Lower lobe of right lung (tissue), 2 donors: ENCODE data around the gene STOML3. TPM values are rescaled to one million over a fixed set of nuclear protein-coding genes. Genes with fewer than 3 reads are reported as not detected.

Experiments
- ATAC-seq, 2 donors: fragments of 200-7000 bp; cut with Tn5 transposase; one replicate each; pipeline ENCODE4 v1.9.1; 2020 to 2022; ENCODE audit warnings: mild to moderate bottlenecking in 2 of 2, moderate library complexity in 2 of 2
- DNase-seq: peaks from one replicate; pipeline ENCODE4 v3.0.0-alpha.2; 2020
- H3K27ac ChIP-seq: fragments of 200-600 bp; one replicate; pipeline ENCODE4 v1.8.0; 2022
- H3K27me3 ChIP-seq: fragments of 200-600 bp; one replicate; pipeline ENCODE4 v1.8.0; 2022; ENCODE audit warnings: low read depth
- H3K36me3 ChIP-seq: fragments of 200-600 bp; one replicate; pipeline ENCODE4 v1.8.0; 2022; ENCODE audit warnings: mild to moderate bottlenecking
- H3K4me1 ChIP-seq: fragments of 200-600 bp; one replicate; pipeline ENCODE4 v1.8.0; 2022
- H3K4me3 ChIP-seq: fragments of 200-600 bp; one replicate; pipeline ENCODE4 v1.8.0; 2022; ENCODE audit warnings: mild to moderate bottlenecking
- H3K9me3 ChIP-seq: fragments of 200-600 bp; one replicate; pipeline ENCODE4 v1.8.0; 2022
- intact Hi-C: fragments of 100-400 bp; cut with DNase I; formaldehyde crosslinking; loops from one replicate; pipeline ENCODE4 v1.11.0; 2022
- long read RNA-seq: library from polyadenylated mRNA; unstranded; transcript quantifications from one replicate; pipeline ENCODE4 v2.0.0, GENCODE V29; 2021
- total RNA-seq: library from RNA; stranded (reverse); fragmentation: NEBNext Ultra II Directional; extraction: Animal tissue kit (Norgen Biotek cat#: 25700); gene quantifications from one replicate; pipeline ENCODE4 v1.2.1, GENCODE V29; 2021
- TF ChIP-seq, protein P1 (sequence below): fragments of 200-600 bp; IDR thresholded peaks from one replicate; pipeline ENCODE4 v1.8.0; 2022; ENCODE audit warnings: antibody characterized with exemption, mild to moderate bottlenecking
- donor health status: DM: no; HTN: yes; CAD: no; lungs with severe emphysema.

STOML3 gene, protein sequence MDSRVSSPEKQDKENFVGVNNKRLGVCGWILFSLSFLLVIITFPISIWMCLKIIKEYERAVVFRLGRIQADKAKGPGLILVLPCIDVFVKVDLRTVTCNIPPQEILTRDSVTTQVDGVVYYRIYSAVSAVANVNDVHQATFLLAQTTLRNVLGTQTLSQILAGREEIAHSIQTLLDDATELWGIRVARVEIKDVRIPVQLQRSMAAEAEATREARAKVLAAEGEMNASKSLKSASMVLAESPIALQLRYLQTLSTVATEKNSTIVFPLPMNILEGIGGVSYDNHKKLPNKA
- 2.7 TPM for total RNA-seq
- long read RNA-seq, partial matches to known transcripts, result 0 of 1 reads
- long read RNA-seq, other reads (novel, unspliced or antisense), result 0 of 1 reads

DNA sequence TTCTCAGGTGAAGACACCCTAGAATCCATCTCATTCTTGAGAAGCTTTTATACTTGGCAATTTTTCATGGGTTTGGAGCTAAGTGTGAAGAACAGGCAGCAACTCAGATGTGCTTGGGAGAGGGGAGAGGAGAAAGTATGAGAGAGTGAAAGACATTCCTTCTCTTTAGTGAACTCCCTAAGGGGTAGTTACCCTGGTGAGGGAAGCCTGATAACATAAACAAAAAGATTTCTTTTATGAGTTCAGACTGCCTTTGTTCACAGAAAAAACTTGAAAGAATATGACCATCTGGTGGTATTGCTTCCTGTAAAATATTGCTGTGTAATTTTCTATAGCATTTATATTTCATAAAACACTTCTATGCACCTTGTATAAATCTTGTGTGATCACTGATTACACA, at the start of gene STOML3:
STOML3 (minus strand) TSS at position 139 of the 400 bp plus-strand sequence; CDS start at position 29, 110 bp downstream.
- H3K4me3 ChIP-seq, result no peak within 1 kb of the TSS
- no peaks in the 10 kb centered on the region for H3K4me1 ChIP-seq
- H3K9me3 ChIP-seq, result no peaks in the 10 kb centered on the region
- intact Hi-C loops, result no loop called here
- no peaks in the 10 kb centered on the region for H3K27me3 ChIP-seq
- H3K27ac ChIP-seq, result no peak within 1 kb of the TSS
- ATAC-seq (no peak), DNase-seq (no peak)
- TF ChIP-seq, protein P1, sequence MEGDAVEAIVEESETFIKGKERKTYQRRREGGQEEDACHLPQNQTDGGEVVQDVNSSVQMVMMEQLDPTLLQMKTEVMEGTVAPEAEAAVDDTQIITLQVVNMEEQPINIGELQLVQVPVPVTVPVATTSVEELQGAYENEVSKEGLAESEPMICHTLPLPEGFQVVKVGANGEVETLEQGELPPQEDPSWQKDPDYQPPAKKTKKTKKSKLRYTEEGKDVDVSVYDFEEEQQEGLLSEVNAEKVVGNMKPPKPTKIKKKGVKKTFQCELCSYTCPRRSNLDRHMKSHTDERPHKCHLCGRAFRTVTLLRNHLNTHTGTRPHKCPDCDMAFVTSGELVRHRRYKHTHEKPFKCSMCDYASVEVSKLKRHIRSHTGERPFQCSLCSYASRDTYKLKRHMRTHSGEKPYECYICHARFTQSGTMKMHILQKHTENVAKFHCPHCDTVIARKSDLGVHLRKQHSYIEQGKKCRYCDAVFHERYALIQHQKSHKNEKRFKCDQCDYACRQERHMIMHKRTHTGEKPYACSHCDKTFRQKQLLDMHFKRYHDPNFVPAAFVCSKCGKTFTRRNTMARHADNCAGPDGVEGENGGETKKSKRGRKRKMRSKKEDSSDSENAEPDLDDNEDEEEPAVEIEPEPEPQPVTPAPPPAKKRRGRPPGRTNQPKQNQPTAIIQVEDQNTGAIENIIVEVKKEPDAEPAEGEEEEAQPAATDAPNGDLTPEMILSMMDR, result no peak
- H3K36me3 ChIP-seq, result no peaks in the 10 kb centered on the region

DNA sequence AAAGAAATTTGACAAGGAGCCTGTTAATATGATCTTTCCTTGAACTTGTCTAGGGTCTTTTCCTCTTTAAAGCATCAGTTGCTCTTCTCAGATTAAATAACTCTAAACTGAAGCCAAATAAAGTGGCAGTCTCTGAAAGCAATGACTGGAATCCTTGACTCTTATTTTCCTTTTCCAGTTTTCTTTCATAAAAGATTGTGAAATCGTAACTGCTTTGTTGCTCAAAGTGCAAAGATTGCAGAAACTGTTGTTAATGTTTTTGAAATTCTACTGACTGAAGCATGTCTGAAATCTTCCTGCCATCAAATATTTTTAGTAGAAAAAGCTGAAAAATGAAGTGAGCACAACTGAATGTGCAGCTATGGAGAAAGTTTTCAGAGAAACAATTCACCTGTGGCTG, 49.6 kb upstream of the STOML3 start:
- intact Hi-C loops, result no loop called here
- DNase-seq (no peak), ATAC-seq (no peak)
- TF ChIP-seq, protein P1, result no peak
- peak overlapping the region; percentile 94 for H3K4me3 ChIP-seq
- H3K4me1 ChIP-seq, result peaks cover 36% of the 10 kb centered on the region
- no peaks in the 10 kb centered on the region for H3K9me3 ChIP-seq
- H3K36me3 ChIP-seq, result peaks cover 3% of the 10 kb centered on the region
- H3K27ac ChIP-seq, result no peak overlapping the region
- no peaks in the 10 kb centered on the region for H3K27me3 ChIP-seq

DNA sequence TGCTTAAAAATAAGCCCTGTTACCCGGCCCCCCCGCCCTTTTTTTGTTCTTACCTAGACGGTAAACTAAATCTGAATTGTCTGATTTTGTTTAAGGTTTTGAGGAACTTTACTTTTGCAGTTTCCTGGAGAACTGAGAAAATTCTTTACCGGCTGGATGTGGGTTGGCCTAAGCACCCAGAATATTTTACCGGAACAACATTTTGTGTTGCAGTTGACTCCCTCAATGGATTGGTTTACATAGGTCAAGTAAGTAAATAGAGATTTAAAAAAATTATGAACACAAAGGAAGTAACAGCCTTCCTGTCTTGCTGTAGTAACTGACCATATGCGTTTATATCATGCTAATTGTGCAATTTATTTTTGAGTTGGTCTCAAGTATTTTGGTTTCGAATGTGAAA, 48.4 kb upstream of the STOML3 start:
- Histone ChIP-seq H3K27ac (peak overlapping the region; percentile 93), H3K4me3 (peak overlapping the region; percentile 94), H3K4me1 (peaks cover 47% of the 10 kb centered on the region), H3K9me3 (no peaks in the 10 kb centered on the region), H3K27me3 (no peaks in the 10 kb centered on the region), H3K36me3 (no peaks in the 10 kb centered on the region)
- DNase-seq (no peak), ATAC-seq (no peak)
- TF ChIP-seq, protein P1, result no peak
- intact Hi-C loops, result no loop called here

DNA sequence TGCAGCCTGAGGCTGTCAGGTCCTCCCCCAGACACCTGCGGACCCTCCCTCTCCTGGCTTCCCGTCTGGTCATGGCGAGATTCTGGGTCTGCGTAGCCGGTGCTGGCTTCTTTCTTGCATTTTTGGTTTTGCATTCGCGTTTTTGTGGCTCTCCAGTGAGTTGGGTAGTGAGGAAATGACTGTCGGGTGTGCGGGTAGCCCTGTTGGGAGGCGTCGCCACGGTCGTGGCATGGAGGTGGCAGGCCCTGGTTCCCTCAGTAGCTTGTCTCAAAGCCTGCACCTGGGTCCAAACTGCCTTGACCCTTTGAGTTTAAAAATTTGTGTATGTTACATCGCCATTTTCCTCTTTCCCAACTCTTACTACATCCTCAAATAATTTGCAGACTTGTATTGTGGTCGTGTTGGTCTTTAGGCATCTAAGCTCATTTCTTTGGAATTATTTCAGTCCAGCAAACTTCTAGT, 48.0 kb upstream of the STOML3 start:
- Histone ChIP-seq H3K27ac (peak overlapping the region; percentile 93), H3K36me3 (no peaks in the 10 kb centered on the region), H3K4me1 (peaks cover 51% of the 10 kb centered on the region), H3K9me3 (no peaks in the 10 kb centered on the region), H3K4me3 (peak overlapping the region; percentile 94), H3K27me3 (no peaks in the 10 kb centered on the region)
- intact Hi-C loops, result no loop called here
- TF ChIP-seq, protein P1, result no peak
- ATAC-seq (peak; percentile 33 to 35), DNase-seq (no peak)

DNA sequence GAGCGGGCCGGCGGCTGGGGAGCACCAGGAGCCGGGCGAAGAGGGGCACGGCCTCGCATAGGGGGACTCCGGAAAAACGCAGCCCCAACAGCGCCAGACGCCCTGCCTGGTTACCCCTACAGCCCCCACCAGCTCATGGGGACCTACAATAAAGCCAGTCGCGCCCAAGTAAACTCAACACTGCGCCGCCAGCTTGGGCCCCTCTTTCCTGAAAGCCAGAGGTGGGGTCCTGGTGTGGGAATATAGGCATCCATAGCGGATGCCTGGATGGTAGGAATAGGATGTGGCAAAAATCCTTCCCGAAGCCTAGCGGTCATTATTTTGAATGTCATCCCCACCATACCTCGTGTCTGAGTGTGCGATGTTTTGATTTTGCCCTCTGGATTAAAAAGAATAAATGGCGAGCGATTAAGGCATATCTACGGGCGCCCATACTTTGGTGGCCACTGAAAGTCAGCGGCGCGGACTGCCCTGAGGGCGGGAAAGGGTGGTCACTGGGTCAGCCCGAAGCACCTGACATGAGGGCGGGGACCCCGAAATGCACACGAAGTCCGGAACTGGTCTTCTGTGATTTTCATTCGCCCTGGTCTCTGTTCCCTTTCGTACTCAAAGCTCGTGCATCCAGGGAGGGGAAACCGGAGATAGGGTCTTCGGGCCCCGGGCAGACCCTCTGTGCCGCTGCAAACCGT, 47.4 kb upstream of the STOML3 start, which contains the start of the genes NHLRC3 and PROSER1:
NHLRC3 (plus strand) TSS at position 577 of the 689 bp plus-strand sequence. CDS start 184 bp downstream, outside the sequence.
PROSER1 (minus strand) TSS at position 210 of the 689 bp plus-strand sequence. CDS start 847 bp downstream, outside the sequence.
- no peaks in the 10 kb centered on the region for H3K9me3 ChIP-seq
- peak within 1 kb of the TSS; percentile 93 for H3K27ac ChIP-seq
- no peaks in the 10 kb centered on the region for H3K36me3 ChIP-seq
- TF ChIP-seq, protein P1, result no peak
- H3K4me1 ChIP-seq, result peaks cover 51% of the 10 kb centered on the region
- H3K4me3 ChIP-seq, result peak within 1 kb of the TSS; percentile 94
- intact Hi-C loops, result no loop called here
- ATAC-seq, result peak; percentile 97
- H3K27me3 ChIP-seq, result no peaks in the 10 kb centered on the region
- peak; percentile 94 for DNase-seq
